Uterus (tissue), 2 donors: ENCODE data around the gene TNIP1.

Source experiments
- POLR2A ChIP-seq, 2 donors: fragments of 450-650 bp; IDR thresholded peaks; one replicate each; pipeline ENCODE4 v1.6.1; 2016; ENCODE audit warnings: antibody characterized with exemption in 2 of 2, mild to moderate bottlenecking in 1 of 2, moderate library complexity in 1 of 2
- TF ChIP-seq, protein P1 (sequence below), 4 experiments: fragments of 200-600 bp in 2 of 4; fragments of 450-650 bp in 2 of 4; sonication (generic) in 2 of 4; IDR thresholded peaks; one replicate each; pipeline ENCODE4 v1.5.1; 2016 to 2019; ENCODE audit warnings: antibody characterized with exemption in 4 of 4, mild to moderate bottlenecking in 2 of 4, moderate library complexity in 1 of 4

DNA sequence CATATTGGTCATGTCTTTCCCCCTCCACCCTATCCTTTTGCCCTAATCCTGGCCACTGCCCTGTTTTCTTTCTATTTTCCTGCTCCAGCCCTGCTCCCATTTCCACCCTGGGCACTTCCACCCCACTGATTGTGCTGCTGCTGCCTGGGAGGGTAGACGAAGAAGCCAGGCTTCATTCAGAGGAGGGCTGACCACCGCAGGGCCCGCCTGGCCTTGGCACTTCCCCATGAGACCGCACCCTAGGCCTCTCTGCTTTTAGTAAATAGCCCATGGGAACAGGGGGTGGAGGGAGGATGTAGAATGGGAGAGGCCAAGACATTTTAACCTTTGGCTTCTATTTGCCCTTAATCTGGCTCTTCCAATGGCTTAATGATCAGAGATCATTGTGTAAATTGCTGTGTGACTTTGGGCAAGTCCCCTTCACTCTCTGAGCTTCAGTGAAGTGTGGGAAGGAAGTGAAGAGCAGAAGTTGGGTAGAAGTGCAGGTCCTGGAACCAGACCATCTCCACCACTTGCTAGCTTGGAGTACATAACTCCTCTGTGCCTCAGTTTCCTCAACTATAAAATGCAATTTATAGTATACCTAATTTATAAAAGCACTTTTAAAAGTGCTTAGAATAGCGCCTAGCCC is 74.0 kb downstream of the TNIP1 start:
- TF ChIP-seq, protein P1, sequence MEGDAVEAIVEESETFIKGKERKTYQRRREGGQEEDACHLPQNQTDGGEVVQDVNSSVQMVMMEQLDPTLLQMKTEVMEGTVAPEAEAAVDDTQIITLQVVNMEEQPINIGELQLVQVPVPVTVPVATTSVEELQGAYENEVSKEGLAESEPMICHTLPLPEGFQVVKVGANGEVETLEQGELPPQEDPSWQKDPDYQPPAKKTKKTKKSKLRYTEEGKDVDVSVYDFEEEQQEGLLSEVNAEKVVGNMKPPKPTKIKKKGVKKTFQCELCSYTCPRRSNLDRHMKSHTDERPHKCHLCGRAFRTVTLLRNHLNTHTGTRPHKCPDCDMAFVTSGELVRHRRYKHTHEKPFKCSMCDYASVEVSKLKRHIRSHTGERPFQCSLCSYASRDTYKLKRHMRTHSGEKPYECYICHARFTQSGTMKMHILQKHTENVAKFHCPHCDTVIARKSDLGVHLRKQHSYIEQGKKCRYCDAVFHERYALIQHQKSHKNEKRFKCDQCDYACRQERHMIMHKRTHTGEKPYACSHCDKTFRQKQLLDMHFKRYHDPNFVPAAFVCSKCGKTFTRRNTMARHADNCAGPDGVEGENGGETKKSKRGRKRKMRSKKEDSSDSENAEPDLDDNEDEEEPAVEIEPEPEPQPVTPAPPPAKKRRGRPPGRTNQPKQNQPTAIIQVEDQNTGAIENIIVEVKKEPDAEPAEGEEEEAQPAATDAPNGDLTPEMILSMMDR (IDR thresholded peaks at IDR 0.05): no peak
- no peak for TF ChIP-seq POLR2A (IDR thresholded peaks at IDR 0.05)
